Measurements from ENCODE around the gene HOXA5.
A peak's percentile ranks its signal among the peaks of the same experiment; 100 is the strongest.

Gene HOXA5

DNA sequence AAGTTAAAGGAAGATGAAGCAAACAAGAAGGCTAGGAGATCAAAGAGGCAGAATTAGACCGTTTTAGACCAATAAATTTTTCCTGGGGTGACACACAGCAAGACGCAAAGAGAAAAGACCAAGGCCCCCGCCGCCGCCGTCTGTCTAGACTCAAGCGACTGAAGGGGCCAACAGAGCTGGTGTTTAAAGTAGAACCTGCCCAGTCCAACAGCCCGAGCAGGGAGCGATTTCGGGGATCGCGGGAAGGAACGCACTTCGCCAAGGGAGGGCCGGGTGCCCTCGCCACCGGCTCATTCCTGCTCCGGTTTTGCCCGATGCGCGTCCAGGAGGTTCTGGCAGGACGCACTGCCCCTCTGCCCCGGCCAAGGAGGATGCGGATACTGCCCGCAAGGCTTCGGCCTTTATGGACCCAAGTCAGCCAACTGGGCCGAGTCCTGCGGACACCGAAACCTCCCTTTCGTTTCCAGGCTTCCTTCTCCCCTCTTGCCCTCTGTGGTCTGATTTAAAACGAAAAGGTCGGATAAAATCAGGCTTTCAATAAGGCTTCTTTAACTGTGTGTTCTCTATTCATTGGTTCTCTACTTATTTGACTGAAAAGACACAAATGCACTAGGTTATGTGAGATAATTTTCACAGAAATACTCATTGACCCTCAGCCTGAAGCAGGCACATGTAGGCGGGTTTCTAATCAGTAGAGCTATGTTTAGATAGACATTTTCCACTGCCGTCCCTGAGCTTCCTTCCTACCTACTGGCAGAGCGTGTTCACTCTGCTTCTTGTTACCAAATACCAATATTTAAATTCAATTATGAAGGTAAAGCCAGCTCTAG, 15.2 kb upstream of the HOXA5 start:
- no peak for DNase-seq

DNA sequence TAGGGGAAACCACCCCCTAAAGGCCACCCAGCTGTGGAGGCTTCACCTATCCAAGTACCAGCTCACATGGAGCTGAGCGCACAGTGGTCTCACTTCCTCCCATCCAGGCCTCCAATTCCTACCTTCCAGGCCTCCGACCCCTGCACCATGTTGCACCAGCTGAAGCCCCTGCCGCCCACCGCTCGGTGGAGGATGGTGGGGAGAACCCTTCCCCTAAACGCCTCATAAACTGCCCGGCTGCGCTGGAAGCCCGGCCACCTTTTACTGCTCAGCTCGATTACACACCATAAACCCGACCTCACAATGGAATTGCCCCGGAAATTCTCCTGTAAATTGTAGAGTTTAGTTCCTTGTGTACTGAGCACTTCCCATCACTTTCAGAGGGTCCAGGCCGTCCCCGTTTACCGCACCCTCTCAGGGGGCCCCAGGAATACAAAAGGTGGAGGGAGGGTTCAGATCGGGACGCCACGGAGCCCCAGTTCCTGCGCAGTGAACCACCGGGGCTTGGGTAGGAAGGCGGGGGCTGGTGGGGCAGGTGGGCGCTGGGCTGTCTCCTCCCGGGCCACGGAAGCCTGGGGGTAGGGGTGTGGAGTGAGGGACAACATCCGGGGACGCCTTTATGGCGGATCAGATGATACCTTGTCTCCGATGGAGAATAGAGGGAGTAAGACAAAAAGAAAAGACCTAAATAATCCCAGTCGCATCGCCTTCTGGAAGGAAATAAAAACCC, 14.4 kb upstream of the HOXA5 start:
- no peak for DNase-seq

DNA sequence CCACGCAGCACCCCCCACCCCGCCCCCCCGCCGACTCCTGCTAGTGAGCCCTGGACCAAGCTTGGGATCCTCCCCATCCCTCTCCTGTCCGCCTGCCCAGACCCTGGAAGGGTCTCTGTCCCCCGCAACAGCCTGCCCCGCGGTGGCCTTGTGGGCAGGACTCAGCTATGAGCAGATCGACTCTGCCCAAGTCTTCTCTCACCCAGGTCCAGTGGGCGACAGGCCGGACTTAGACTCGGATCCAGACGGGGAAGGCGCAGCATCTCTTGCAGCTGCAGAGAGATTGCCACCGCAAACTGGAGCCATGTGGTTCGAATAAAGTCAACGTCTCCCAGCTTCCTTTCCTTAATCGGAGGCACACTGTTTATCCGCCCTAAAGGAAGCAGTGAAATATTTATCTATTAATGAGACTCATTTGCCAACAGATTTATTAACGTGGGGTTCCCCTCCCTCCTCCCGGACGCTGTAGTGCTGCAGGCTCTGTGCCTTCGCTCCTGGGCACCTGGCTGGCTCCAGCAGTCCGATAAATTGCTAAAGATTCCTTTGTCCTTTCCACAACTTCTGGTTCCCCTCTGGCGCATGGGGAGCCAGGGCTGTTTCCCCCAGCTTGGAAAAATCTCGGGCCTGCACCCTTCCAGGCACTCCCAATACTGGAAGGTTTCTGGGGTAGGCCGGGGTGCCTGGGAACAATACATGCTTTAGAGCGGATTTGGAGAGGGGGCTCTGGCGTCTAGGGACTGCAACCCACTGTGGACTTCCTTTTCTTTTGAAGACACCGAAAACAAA, 13.6 kb upstream of the HOXA5 start:
- no peak for DNase-seq

DNA sequence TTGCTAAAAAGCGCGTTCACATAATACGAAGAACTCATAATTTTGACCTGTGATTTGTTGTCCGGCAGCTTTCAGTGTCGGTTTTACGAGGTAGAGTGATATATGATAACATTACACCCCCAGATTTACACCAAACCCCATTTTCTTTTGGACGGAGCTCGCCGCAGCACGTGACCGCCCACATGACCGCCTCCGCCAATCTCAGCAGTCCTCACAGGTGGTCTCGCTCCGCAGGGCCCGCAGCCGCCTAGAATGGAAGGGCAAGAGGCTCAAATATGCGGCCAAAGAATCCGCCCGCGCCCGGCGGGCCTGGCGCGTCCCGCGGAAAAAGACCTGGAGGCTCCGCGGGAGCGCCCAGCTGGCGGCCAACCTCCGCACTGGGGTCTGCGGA, 13.0 kb upstream of the HOXA5 start, which contains the start of gene HOXA7:
Gene HOXA7 (minus strand): TSS at position 168 of the 391 bp plus-strand sequence. CDS start 130 bp downstream, at position 38.
- no peak for DNase-seq

DNA sequence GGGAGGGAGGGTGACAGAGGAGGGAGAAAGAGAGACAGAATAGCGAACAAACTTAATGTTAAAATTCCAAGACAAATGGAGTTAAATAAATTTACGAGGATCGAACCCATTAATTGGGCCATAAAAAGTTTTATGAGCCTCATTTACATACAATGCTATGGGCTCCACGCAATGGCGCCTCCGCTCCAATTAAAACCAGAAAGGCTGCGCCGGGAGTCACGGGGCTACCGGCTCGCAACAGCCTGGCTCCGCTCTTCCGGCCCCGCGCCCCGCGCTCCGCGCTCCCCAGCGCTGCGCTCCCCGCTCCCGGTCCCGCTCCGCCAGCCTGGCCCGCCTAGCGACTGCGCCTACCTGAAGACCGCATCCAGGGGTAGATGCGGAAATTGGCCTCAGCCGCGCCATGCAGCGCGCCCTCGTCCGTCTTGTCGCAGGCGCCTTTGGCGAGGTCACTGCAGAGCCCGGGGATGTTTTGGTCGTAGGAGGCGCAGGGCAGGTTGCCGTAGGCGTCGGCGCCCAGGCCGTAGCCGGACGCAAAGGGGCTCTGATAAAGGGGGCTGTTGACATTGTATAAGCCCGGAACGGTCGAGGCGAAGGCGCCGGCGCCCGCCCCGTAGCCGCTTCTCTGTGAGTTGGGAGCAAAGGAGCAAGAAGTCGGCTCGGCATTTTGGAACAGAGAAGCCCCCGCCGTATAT, 12.5 kb upstream of the HOXA5 start:
- DNase-seq = no peak

DNA sequence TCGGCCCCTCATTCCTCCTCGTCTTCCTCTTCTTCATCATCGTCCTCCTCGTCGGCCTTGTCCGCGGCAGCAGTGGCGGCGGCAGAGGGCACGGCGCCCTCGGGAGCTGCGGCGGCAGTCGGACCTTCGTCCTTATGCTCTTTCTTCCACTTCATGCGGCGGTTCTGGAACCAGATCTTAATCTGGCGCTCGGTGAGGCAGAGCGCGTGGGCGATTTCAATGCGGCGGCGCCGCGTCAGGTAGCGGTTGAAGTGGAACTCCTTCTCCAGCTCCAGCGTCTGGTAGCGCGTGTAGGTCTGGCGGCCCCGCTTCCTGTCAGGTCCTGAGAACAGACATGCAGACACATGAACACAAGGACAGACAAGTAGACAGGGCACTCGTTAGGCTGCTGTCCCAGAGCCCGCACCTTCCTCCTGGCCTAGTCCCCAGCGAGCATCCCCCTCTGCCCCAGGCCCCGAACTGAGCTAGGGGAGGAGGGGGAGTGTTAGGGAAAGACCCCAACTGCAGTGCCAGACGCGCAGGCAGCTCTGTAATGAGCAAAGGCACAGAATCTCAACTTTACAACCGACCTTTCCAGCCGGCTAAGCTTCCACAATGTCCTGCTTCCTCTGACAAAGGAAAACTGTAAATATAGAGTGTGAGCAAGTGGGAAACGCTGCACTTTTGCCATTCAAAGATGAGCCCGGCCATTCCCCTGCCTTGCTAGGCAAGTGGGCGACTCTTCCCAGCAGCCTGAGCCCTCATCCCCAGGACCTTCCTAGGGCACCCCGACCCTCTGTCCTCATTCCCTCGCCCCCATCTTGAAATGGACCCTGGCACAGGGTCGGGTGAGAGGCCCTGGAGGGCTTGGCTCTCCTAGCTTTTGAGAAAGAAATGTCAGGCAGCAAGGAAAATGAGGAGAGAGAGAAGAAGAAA, 11.7 kb upstream of the HOXA5 start:
- peak in 1 of 2 experiments; percentile 49 for DNase-seq

DNA sequence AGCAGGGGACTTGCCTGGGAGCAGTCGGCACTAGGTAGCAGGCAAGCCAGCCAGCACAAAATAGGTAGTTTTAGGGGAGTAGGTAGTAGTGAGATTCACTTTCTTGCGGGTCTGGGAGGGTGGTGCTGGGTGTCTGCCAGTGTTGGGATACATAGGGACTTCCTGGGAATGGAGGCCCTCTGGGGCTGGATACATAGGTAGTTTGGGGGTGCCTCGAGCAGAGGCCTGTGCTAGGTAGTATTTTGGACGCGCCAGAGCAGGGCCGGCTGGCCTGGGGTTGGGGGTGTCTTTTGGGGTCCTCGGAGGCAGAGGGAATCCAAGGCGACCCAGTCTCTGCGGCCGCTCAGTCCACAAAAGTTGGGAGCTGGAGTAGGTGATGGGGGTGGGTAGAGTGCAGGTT, 10.9 kb upstream of the HOXA5 start:
- DNase-seq = no peak

DNA sequence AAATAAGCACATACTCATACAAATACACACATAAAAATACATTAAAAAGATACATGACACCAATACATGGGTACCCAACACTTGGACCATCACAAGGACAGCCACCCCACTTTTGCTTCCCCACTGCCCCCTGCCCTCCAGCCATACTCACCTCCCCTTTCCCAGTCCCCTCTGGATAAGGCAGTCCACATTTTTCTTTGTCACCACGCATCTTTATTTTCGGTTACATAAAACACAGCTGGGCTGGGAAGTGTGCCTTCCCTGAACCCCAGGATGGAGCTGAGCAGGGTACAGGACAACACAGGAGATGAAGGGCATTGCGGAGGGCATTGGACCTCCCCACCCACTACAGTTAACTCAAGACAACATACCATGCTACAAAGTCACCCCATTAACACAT, 10.0 kb upstream of the HOXA5 start:
- DNase-seq = no peak

DNA sequence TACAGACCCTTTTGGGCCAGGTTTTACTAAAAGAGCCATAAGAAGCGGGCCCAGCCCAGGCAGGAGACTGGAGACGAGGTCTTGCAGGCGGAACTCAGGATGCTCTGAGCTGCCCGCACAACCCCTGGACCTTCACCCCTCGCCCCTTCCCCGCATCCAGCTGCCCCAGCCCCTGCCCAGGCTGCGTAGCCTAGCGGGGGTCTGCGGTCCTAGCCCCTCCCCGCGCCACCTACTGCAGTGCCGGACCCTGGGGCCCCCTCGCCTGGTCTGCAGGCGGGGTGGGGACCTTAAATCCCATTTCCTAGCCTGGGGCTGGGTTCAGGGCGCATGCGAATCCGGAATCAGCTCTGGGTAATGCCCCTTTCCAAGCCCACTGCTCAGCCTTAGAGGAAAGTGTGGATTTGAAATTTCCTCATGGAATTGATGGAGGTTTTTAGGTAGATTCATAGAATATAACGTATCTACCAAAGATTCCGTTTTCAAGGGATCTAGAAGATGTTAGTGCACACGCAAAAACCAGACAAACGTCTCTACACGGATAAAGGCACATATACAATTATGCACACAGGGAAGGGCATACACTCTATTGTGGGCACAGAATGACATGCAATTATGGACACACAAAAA, 9.4 kb upstream of the HOXA5 start:
- DNase-seq = no peak

DNA sequence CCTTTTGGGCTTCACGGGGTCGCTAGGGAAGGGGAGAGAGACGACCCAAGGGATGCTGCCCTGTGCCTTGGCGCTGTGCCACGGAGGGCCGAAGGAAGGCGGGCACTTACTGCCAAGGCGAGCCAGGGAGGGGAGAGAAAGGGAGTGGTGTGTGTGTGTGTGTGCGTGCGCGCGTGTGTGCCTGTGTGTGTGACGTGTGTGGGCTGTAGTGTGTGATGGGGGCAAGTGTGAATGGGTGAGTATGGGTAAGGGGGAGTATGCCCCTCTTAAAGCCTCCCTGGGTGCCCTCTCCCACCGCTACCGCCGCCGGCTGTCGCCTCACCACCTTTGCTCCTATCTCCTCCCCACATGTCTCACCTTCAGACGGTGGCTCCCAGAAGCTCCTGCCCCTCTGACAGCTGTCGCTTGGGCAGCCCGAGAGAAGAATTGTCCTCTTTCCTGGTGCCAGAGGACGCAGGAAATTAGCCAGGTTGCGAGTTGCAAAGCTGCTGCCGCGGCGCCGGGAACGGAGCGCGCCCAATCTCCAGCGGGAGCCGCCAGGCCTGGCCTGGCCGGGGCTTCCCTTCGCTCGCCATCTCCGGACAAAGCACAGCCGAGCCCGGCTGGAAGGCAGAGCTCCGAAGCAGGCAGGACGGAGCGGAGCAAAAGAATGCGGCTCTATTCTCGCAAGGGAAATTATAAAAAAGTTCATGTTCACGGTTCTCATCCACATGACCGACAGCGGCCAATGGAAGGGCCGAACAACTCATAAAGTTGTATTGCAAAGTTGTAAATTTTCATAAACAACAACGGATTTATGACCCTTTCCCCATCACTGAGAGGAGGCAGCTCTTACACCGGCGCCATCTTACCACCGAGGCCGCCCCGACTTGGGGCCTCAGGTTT, 8.7 kb upstream of the HOXA5 start, which contains the start of gene HOXA3:
Gene HOXA3 (minus strand): TSS at position 653 of the 885 bp plus-strand sequence. CDS start 41,943 bp downstream, outside the sequence.
- DNase-seq = peak in 1 of 2 experiments; percentile 11

DNA sequence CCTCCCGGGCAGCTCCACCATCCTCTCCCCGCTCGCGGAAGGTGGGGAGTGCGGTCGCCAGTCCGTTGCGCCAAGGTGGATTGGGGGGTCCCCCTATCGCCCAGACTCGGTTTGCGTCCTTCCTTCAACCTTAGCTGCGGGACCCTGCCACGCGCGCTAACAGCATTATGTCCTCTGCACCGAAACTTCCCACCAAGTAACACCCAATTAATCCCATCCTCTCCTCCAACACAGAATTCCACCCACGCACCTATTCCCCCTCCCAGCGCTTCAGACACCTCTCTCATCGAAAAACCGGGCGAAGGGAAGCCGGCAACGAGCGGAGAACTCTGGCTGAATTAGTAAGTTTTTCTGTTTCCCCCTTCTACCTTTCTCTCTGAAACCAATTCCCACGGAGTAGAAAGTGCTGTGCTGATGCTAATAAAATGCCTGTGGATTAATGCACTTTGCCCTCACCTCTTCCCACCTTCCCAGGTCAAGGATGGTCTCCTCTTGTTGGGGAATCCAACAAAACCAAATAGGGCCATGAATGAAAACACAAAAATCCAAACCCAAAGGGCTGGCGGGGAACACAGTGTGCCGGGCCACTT, 8.0 kb upstream of the HOXA5 start:
- DNase-seq = no peak

DNA sequence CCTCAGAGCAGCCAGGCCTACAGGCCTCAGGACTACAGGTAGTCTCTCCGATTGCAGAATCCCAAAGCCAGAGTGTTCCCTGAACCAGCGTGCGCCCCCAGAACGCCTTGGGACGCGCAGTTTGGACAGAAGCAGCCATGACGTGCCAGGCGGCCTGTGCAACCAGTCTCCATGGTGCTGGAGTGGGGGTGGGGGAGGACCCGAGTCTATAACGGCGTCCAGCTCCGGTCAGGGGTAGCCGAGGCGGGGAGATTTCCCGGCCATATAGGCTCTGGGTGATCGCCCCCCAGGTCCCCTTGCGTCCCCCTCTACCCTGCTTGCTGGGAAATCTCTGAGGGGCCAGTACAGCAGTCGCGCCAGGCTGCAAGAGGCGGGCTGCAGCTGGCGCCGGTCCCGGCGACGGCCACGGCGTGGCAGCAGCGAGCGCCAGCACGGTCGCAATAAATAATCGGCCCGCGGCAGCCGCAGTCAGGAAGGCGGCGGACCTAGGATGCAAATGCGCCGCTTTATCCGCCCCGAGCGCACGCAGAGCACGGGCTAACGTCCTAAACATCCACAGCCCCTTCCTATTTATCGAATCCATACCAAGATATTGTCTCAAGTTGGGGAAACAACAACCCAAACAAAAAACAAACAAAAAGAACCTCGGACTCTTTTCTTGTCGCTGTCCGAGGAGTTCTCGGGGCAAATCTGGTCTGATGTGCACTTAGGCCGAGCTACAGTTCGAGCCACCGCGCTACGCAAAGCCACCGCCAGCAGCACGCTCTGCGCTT, 7.3 kb upstream of the HOXA5 start:
- DNase-seq = peak; percentile 69 to 70

DNA sequence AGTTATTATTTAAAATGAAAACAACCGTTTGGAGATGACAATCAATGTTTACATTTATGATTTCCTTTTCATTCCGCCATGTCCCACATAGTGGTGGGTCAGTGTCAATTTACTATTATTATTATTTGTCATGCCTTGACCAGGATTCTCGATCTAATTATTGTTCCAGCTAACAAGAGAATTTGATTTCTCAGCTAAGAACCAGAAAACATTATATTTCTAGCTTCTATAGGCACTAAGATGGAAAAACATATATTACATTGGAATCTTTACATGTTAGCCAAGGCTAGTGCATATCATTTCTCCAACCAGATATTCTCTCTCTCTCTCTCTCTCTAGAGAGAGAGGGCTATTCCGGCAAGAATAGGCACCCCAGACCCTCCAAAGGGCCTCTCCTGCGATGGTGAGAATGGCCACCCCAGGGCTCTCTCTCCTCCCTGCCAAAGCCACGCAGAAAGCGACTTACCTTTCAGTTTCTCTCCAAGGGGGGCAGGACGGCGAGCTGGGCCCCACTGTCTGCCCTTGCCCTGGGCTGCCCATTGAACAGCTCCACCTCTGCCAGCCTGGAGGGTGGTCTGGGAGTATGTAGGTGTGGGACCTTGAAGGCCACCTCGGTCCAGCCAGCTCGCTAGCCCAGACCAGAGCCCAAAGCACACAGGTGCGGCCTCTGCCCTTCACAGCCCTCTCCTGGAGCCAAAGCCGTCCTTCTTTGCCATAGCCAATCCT, 6.5 kb upstream of the HOXA5 start:
- DNase-seq = no peak

DNA sequence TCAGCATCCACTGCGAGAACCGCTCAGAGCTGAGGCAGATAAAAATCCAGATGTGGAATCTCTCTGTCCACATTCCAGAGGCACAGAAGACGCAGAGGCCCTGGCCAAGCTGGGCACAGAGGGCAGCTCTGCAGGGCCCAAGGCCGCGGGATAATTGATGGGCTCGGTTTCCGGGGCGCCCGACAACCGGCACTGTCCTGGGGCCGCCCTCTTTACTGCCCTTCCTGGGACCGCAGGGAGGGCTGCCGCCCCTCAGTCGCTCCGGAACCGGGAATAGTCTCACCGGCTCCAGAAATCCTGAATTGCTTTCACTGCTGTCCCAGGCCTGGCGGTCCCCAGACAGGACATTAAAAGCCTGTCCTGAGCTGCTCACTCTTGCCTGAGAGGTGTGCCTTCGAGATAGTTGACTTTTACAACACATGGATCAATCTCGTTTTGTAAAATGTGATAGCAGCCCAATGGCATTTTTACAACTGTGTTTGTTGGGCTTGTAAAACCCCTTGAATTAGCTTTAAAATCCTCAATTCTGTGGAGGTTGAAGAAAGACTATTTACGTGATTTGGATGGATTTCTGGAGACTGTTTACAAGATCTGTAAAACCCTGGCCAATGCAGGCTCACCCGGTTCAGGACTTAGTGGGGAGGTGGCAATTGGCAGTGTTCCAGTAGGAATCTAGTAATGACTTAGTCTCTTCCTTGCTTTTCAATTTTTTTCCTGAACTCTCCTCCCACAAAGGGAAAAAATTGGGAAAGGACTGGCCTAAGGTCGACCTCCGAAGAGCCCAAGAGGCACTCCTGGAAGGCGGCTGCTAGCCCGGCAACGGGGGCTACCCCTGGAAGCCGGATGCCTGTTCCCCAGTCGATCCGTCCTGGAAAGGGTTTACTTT, 5.5 kb upstream of the HOXA5 start:
- DNase-seq = no peak

DNA sequence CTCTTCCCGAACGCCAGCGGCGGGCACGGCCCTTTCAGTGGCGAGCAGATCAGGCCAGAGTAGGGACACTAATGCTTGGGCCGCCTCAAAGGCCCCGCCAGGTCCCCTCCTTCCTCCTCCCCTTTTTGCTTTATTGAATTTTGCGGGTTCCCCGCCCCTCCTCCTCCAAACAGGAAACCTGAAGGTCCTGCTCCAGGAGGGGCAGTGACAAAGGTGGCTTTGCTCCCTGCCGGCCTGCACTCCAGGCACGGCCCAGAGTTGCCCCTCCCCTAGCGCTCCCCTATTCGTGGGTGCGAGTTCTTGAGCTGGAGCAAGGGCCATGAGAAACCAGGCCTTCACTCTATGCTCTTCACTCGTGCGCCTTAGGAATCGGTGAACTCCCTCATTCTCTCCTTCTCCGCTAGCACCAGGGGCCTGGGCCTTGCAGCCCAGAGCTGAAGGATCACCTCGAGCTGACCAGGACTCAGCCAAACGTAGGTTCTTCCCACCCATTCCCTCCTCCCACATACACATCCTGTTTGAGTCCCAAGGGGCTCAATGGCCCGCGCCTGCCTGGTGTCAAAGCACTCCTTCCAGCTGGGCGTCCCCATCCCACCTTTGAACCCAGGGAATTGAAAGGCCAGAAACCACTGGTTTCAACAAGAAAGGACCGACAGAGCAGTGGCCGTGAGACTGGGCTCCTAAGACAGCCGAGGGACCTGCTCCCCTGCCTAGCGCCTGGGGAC, 4.7 kb upstream of the HOXA5 start:
- no peak for DNase-seq
